Endodermal cell (in vitro differentiated cells): ENCODE data around the gene SRL. TPM values are rescaled to one million over a fixed set of nuclear protein-coding genes. Genes with fewer than 3 reads are reported as not detected.

Experiments used
- DNase-seq: peaks from one replicate; pipeline ENCODE4 v3.0.0-alpha.2; 2017
- H3K27ac ChIP-seq: 2 replicates; pipeline ENCODE4 v1.5.1; 2013; ENCODE audit warnings: mild to moderate bottlenecking, low read depth, low read length, moderate library complexity
- H3K27me3 ChIP-seq: 2 replicates; pipeline ENCODE4 v1.6.1; 2013; ENCODE audit warnings: mild to moderate bottlenecking, low read length, moderate library complexity; ENCODE audit not compliant: insufficient read depth, control insufficient read depth, poor library complexity, severe bottlenecking
- H3K36me3 ChIP-seq: 2 replicates; pipeline ENCODE4 v1.7.0; 2013; ENCODE audit warnings: mild to moderate bottlenecking, low read length, moderate library complexity; ENCODE audit not compliant: control insufficient read depth, insufficient read depth
- H3K4me1 ChIP-seq: one replicate; pipeline ENCODE4 v1.7.0; 2013; ENCODE audit warnings: low read length; ENCODE audit not compliant: control insufficient read depth, insufficient read depth
- H3K4me3 ChIP-seq: 2 replicates; pipeline ENCODE4 v1.5.1; 2013; ENCODE audit warnings: mild to moderate bottlenecking, low read length, moderate library complexity
- H3K9ac ChIP-seq: 2 replicates; pipeline ENCODE4 v1.6.1; 2013; ENCODE audit warnings: mild to moderate bottlenecking, low read length, moderate library complexity; ENCODE audit not compliant: poor library complexity, severe bottlenecking; ENCODE audit errors: extremely low read depth
- H3K9me3 ChIP-seq: 2 replicates; pipeline ENCODE4 v1.6.1; 2013; ENCODE audit warnings: mild to moderate bottlenecking, low read length, moderate library complexity; ENCODE audit not compliant: control insufficient read depth
- H3K27ac Mint-ChIP-seq: 2 replicates; pipeline ENCODE4 v1.8.0; 2020; ENCODE audit warnings: mixed read lengths
- H3K27me3 Mint-ChIP-seq: 2 replicates; pipeline ENCODE4 v1.8.0; 2021; ENCODE audit warnings: mild to moderate bottlenecking, mixed read lengths; ENCODE audit not compliant: insufficient read depth
- H3K36me3 Mint-ChIP-seq: 2 replicates; pipeline ENCODE4 v1.8.0; 2020; ENCODE audit warnings: low read depth, mixed read lengths
- H3K4me1 Mint-ChIP-seq: 2 replicates; pipeline ENCODE4 v1.8.0; 2020; ENCODE audit warnings: mixed read lengths
- H3K4me3 Mint-ChIP-seq: 2 replicates; pipeline ENCODE4 v1.8.0; 2020; ENCODE audit warnings: mild to moderate bottlenecking, moderate library complexity, mixed read lengths
- H3K9me3 Mint-ChIP-seq: 2 replicates; pipeline ENCODE4 v1.8.0; 2020; ENCODE audit warnings: mild to moderate bottlenecking, mixed read lengths
- CTCF ChIP-seq: fragments of 200-600 bp; sonication (generic); conservative IDR thresholded peaks from 2 replicates; pipeline ENCODE4 v1.5.0; 2021; ENCODE audit warnings: antibody characterized with exemption, mild to moderate bottlenecking
- WGBS, 2 experiments: methylation state at CpG; one replicate each; pipeline versions ENCODE4 v1.1.5 to v1.1.7; 2013; ENCODE audit warnings: missing lambda C conversion rate in 2 of 2, mixed read lengths in 1 of 2; ENCODE audit not compliant: insufficient coverage in 1 of 2, insufficient read length in 1 of 2; 5-methylcytosine and 5-hydroxymethylcytosine counted together
- total RNA-seq, 2 donors: library from RNA; stranded (reverse); fragmentation: NEBNext Ultra II Directional in 1 of 2; extraction: Animal tissue kit (Norgen Biotek cat#: 25700) in 1 of 2; gene quantifications; 2 replicates in 1 of 2; 3 replicates in 1 of 2; pipeline ENCODE4 v1.2.1, GENCODE V29; 2021

The SRL gene
- total RNA-seq, 2 donors from 2014 or later = not detected

- Histone ChIP-seq H3K9me3 (no peaks in the 10 kb centered on the region), H3K36me3 (no peaks in the 10 kb centered on the region), H3K27ac (no peak overlapping the region), H3K9ac (no peak overlapping the region), H3K27me3 (no peaks in the 10 kb centered on the region), H3K4me3 (no peak overlapping the region), H3K4me1 (peaks cover 11% of the 10 kb centered on the region)
- no peaks in the 10 kb centered on the region for H3K9me3 Mint-ChIP-seq
- WGBS, 2 experiments = 84 to 87% methylated on average over 9 to 12 of the region's 12 CpGs
- TF ChIP-seq CTCF = peak; percentile 23
- peaks cover 2% of the 10 kb centered on the region for H3K36me3 Mint-ChIP-seq
- no peaks in the 10 kb centered on the region for H3K27me3 Mint-ChIP-seq
- DNase-seq = no peak
- H3K27ac Mint-ChIP-seq = peak overlapping the region; percentile 24
- peaks cover 20% of the 10 kb centered on the region for H3K4me1 Mint-ChIP-seq
- H3K4me3 Mint-ChIP-seq = no peak overlapping the region
Observed at GRCh38 chr16:4249530-4250308, 7.8 kb upstream of the SRL start.

DNA sequence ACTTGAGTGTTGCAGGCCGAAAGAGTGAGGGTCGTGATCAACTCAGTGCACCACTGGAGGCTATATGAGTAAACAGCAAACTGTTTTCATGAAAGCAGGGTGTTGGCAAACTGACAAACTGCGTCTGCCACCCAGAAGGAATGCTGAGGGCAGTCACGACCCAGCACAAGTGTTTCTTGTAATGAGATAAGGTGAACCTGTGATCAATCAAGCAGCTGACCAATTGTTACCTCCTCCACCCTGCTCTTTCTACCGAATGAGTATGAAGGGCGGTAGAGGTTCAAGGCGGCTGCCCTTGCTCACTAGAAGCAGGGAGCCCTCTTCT is 5.5 kb upstream of the SRL start:
- Histone ChIP-seq H3K9me3 (peaks cover 13% of the 10 kb centered on the region), H3K27me3 (no peaks in the 10 kb centered on the region), H3K4me1 (peaks cover 11% of the 10 kb centered on the region), H3K4me3 (no peak overlapping the region), H3K9ac (peak overlapping the region; percentile 3), H3K27ac (no peak overlapping the region), H3K36me3 (no peaks in the 10 kb centered on the region)
- TF ChIP-seq CTCF = no peak
- Mint-ChIP-seq H3K27me3 (peaks cover 2% of the 10 kb centered on the region), H3K4me3 (no peak overlapping the region), H3K36me3 (peaks cover 7% of the 10 kb centered on the region), H3K27ac (peak overlapping the region; percentile 84), H3K9me3 (peaks cover 18% of the 10 kb centered on the region), H3K4me1 (peaks cover 20% of the 10 kb centered on the region)
- 87% methylated on average over 4 to 7 of the region's 7 CpGs for WGBS, 2 experiments
- no peak for DNase-seq

GRCh38 chr16:4246777-4247459 is 5.0 kb upstream of the SRL start:
- WGBS, 2 experiments = 93 to 95% methylated on average over 12 to 14 of the region's 14 CpGs
- no peak overlapping the region for H3K4me3 Mint-ChIP-seq

More at GRCh38 chr16:4246777-4247459, 5.0 kb upstream of the SRL start:
- Histone ChIP-seq H3K27me3 (no peaks in the 10 kb centered on the region), H3K27ac (no peak overlapping the region), H3K9ac (no peak overlapping the region), H3K9me3 (peaks cover 13% of the 10 kb centered on the region), H3K36me3 (no peaks in the 10 kb centered on the region), H3K4me1 (peaks cover 11% of the 10 kb centered on the region), H3K4me3 (no peak overlapping the region)
- H3K27me3 Mint-ChIP-seq = peaks cover 2% of the 10 kb centered on the region
- no peak for DNase-seq
- peak overlapping the region; percentile 84 for H3K27ac Mint-ChIP-seq
- H3K9me3 Mint-ChIP-seq = peaks cover 21% of the 10 kb centered on the region
- TF ChIP-seq CTCF = no peak
- H3K4me1 Mint-ChIP-seq = peaks cover 20% of the 10 kb centered on the region
- H3K36me3 Mint-ChIP-seq = peaks cover 7% of the 10 kb centered on the region
